ENCODE data around the gene BIRC3. TPM values are rescaled to one million over a fixed set of nuclear protein-coding genes. Genes with fewer than 3 reads are reported as not detected.

The BIRC3 gene
- total and polyA plus RNA-seq, 2 of the 4 experiments (the other 2 are of a cell fraction), result 2.2 to 5.0 TPM

DNA sequence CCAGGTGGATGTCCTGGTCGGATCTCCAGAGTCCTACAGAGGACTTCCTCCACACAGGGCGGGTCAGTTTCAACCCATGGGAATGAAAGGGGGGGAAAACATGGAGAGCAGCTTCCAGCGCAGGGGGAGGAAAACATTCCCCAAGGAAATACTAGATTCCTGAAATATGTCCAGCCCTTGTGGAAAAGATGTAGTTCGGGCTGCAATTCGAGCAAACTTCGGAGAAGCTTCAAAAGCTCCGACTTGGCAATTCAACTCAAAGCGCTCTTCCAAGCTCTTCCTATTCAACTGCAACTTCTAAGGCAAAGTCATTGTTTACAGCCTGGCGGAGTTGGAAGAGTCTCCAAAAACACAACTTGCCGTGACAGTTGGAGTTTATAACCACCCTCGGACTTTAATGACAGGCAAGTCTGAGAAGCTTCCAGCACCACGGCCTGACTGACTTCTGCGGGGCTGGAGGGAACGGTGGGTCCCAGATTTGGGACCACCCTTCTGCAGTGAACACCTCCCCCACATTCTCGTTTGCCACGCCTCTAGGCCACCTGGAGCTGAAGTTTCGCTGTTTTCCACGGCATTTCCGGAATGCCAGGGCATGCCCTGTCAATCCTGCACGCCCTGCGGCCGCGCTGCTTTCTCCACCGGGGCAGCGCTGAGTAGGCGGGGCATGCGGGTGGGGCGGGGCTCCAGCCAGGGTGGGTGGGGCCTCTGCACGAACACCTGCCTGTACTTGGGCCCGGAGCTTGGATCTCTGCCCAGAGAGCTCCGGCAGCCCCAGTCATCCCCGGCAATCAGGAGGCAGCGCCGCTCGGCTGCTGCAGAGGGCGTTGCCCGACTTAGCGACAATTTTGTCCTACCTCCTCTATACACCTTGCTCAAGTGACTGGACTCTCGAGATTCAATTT lies 49.0 kb upstream of the BIRC3 start:
- Histone ChIP-seq H3K4me2 (ENCODE audit: low read depth, low read length) (peak overlapping the region; percentile 86), H3K14ac (replicated peaks; ENCODE audit: low read depth, low read length) (peak overlapping the region; percentile 62), H3K4me3 (ENCODE audit: insufficient read depth, low read depth, low read length) (peak overlapping the region; percentile 44), H4K20me1 (ENCODE audit: insufficient read depth, low read length) (no peaks in the 10 kb centered on the region), H2AFZ (replicated peaks; ENCODE audit: low read length, poor library complexity) (peak overlapping the region; percentile 93), H2BK120ac (ENCODE audit: low read depth, low read length) (peak overlapping the region; percentile 46), H3K9me3 (ENCODE audit: control insufficient read depth, insufficient read depth, low read length) (no peaks in the 10 kb centered on the region), H3K9ac (ENCODE audit: low read depth, low read length) (no peak overlapping the region), H3K27me3 (ENCODE audit: control insufficient read depth, insufficient read depth, low read length) (no peaks in the 10 kb centered on the region), H3K27ac (ENCODE audit: insufficient read depth, low read length) (peak overlapping the region; percentile 15), H4K5ac (ENCODE audit: low read depth, low read length) (no peak overlapping the region), H3K36me3 (ENCODE audit: control insufficient read depth, insufficient read depth, low read length) (no peaks in the 10 kb centered on the region), H3K4me1 (ENCODE audit: control insufficient read depth, insufficient read depth, low read length) (peaks cover 8% of the 10 kb centered on the region), H2BK20ac (ENCODE audit: low read depth, low read length) (peak overlapping the region; percentile 22), H2BK15ac (ENCODE audit: low read depth, low read length) (peak overlapping the region; percentile 69; the same call in 2 of the 3 replicates), H3K4ac (ENCODE audit: low read depth, low read length) (peak overlapping the region; percentile 70; the same call in 1 of the 2 replicates), H2BK5ac (ENCODE audit: low read depth, low read length, poor library complexity, severe bottlenecking) (peak overlapping the region; percentile 67), H4K8ac (ENCODE audit: low read depth in 2 of 2, low read length in 2 of 2) (peak overlapping the region; percentile 6 to 76; a peak in 2 of 4 replicates), H3K56ac (ENCODE audit: extremely low read depth, insufficient read depth, low read length) (0 out of 2 replicates have a peak overlapping the region, but pooled peaks have one; percentile 39), H3K23ac (ENCODE audit: low read depth, low read length) (peak overlapping the region; percentile 59; the same call in 1 of the 2 replicates), H4K91ac (ENCODE audit: insufficient read depth, low read depth, low read length) (peak overlapping the region; percentile 31), H2AK5ac (ENCODE audit: low read depth, low read length) (peak overlapping the region; percentile 18; the same call in 1 of the 2 replicates), H2AK9ac (replicated peaks; ENCODE audit: low read depth, low read length, poor library complexity) (peak overlapping the region; percentile 6), H3K79me1 (ENCODE audit: low read depth in 1 of 2, low read length in 2 of 2) (no peaks in the 10 kb centered on the region; a peak in 1 of 4 replicates), H3K9me1 (ENCODE audit: insufficient read depth, low read length) (no peaks in the 10 kb centered on the region; the same call in 1 of the 2 replicates), H3K18ac (ENCODE audit: low read depth, low read length) (0 out of 2 replicates have a peak overlapping the region, but pooled peaks have one; percentile 1)
- ChIA-PET POLR2A (ENCODE audit: unreplicated experiment) (interaction anchor here (0.7 kb wide), 1 partner anchor 467 kb away, joined by 5 read pairs; no protein-coding TSS in a partner anchor), CTCF (interaction anchor here (0.6 to 2.1 kb wide), 4 partner anchors 8 to 257 kb away, joined by 3 to 9 read pairs (median 4); no protein-coding TSS in a partner anchor)
- TF ChIP-seq MXI1 (IDR thresholded peaks at IDR 0.05; ENCODE audit: borderline replicate concordance, low read depth, low read length), result peak; percentile 46; the same call in 1 of the 2 replicates
- TF ChIP-seq, protein P1, sequence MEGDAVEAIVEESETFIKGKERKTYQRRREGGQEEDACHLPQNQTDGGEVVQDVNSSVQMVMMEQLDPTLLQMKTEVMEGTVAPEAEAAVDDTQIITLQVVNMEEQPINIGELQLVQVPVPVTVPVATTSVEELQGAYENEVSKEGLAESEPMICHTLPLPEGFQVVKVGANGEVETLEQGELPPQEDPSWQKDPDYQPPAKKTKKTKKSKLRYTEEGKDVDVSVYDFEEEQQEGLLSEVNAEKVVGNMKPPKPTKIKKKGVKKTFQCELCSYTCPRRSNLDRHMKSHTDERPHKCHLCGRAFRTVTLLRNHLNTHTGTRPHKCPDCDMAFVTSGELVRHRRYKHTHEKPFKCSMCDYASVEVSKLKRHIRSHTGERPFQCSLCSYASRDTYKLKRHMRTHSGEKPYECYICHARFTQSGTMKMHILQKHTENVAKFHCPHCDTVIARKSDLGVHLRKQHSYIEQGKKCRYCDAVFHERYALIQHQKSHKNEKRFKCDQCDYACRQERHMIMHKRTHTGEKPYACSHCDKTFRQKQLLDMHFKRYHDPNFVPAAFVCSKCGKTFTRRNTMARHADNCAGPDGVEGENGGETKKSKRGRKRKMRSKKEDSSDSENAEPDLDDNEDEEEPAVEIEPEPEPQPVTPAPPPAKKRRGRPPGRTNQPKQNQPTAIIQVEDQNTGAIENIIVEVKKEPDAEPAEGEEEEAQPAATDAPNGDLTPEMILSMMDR (conservative IDR thresholded peaks at IDR 0.05; ENCODE audit: low read depth, low read length), result peak; percentile 24; the same call in 1 of the 2 replicates
- TF ChIP-seq RAD21 (IDR thresholded peaks at IDR 0.05; ENCODE audit: low read length), result peak; percentile 29; the same call in 1 of the 2 replicates
- TF ChIP-seq POLR2A (IDR thresholded peaks at IDR 0.05; ENCODE audit: low read depth, low read length), result no peak
- DNase-seq (peak; percentile 55), ATAC-seq (ENCODE audit: low read depth) (peak; percentile 81)
- WGBS, 2 experiments (ENCODE audit: extremely low coverage in 2 of 2, insufficient read length in 1 of 2), result 16% methylated on average over 10 of the region's 39 CpGs; no CpG with 5 or more reads in 1 of the 2 experiments
- BruUV-seq (replicated peaks), result no TSS peak
- in situ Hi-C loops (cut with MboI; ENCODE audit: low sequenced_read_pairs) (no loop called here), dilution Hi-C loops (cut with HindIII; ENCODE audit: low sequenced_read_pairs, unreplicated experiment) (no loop called here), intact Hi-C loops (cut with micrococcal nuclease) (no loop called here)

Data from IMR-90 (cell line).